ENCODE data around the gene EEF1AKMT1.

Gene EEF1AKMT1, protein sequence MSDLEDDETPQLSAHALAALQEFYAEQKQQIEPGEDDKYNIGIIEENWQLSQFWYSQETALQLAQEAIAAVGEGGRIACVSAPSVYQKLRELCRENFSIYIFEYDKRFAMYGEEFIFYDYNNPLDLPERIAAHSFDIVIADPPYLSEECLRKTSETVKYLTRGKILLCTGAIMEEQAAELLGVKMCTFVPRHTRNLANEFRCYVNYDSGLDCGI

DNA sequence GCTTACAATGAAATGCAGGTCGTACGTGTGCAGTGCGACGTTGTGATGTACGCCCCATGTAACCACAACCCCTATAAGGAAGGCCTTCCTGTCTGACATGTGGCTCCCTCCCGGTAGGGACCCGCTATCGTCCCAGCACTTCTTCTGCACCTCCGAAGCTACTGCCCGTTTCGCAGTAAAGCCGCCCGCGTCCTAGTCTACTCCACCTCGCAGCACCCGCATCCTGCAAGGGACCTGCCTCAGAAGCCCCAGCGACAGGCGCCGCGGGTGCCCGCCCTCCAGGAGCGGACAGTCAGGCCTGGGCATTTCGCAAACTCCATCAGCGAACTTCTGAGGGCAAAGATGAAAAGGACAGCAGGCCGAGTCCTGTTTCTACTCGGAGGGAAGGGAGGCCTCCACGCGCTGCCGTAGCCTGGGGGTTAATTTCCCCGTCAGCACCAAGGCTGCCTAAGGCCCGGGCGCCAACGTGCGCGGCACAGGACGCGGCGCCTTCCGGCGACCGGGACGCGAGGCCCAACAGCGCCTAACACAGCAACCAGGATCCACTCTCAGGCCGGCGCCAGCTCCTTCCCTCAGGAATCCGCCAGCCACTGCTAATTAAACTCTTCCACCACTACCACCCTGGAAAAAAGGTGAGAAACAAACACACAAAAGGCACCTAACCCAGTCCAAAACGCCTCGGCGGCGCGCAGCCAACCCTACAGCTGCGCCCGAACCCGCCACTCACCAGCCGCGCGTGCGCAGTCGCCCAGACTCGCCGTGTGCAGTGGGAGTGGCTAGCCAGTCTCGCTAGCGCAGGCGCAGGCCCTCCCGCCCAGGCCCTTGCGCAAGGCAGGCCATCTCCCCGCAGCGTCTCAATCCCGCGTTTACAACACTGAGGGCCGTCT is at the start of gene EEF1AKMT1:
Gene EEF1AKMT1 (minus strand): TSS at position 768 of the 887 bp plus-strand sequence. CDS start 16,363 bp downstream, outside the sequence.
- DNase-seq: peak; percentile 64 to 66

DNA sequence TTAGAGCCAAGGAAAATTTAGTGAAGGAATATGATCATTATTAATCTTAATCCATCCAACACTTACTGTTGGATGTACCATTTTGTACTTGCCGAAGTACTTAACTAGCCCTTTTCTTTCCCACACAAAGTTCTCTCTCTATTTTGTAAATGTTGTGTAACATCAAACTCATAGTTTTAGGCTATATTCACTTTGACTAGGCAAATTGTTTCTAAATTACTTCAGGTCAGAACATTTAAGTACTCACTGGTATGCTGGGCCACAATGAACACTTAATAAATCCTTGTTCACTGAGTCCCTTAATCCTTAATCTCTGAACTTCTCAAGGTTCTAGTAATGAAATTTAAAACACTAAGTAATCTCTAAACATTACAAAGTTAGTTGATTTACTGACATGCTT is 49.3 kb upstream of the EEF1AKMT1 start:
- no peak for DNase-seq

DNA sequence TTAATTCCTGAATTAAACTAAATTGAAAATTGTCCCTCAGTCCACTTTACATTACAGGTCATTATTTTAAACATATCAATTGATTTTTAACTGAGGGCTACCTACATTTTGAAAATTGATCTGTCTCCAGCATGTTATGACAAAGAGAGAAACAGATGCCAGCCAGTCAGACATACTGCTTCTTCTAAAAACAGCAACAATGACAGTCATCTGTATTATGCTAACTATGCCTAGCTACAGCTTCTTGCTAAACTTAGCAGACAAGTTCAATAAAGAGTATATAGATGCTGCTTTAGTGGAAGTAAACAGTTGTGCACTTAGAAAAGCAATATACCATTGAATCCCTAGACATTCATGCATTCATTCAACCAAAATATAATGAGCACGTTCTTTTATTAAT is 48.6 kb upstream of the EEF1AKMT1 start:
- DNase-seq: no peak

DNA sequence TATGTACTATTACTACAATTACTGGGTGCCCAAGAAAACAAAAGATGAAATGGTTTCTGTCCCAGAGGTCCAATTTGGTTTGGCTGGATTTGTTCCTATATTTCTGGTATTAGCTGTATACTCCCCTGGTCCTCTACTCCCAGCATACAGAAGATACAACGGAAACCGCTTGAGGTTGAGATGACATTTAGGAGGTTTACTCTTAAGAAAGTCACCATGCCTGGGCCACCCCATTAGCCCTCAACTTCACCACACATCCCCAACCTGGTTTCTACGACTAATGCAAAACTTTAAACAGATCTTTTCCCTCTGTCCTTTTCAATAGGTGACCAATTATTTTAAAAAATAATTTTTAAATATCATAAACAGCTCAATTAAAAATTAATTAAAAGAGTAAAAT is 46.0 kb upstream of the EEF1AKMT1 start:
- no peak for DNase-seq

DNA sequence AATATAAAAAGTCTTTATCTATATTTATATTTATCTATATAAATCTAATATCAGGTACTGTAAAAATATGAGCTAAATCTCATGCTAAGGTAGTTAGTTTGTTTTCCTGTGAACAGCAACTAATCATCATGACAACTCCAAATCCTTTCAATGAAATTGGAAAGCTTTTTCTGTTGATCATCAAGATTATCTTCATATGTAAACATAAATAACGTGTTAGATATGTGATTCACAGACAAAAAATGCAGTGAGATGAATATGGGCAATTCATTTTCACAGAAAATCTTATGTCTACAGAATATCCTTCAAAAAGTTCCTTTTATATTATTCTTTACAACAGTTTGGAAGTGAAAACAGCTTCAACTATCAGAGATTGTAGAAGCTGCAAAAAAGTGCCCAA is 41.7 kb upstream of the EEF1AKMT1 start:
- DNase-seq: no peak

DNA sequence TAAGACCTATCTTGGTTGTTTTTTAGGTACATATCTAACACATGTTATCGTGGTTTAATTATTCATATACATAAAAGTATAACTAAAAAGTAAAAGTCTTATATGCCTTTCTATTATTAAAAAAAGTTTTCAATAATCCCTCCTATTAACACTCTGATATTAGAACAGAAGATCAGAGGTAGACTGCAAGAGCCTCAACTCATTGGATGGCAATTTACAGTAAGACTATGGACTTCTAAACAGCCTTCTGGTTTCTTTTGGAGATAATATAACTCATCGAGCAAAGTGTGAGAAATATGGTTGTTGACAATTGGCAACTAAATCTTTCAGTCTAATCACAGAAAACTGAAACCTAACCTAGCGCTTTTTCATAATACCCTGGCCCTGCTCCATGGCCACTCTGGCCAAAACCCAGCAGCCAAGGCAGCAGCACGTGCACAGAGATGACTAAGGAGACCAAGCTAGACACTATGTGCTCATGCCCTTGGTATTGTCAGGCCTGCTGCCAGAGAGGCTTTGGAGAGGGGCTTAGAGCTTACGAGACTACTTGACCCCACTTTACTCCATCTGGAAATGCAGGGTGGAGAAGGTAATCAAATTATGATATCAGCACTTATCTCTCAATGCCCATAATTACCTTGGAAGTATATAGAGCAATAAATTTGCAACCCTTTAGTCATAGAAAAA is 40.6 kb upstream of the EEF1AKMT1 start:
- DNase-seq: no peak

DNA sequence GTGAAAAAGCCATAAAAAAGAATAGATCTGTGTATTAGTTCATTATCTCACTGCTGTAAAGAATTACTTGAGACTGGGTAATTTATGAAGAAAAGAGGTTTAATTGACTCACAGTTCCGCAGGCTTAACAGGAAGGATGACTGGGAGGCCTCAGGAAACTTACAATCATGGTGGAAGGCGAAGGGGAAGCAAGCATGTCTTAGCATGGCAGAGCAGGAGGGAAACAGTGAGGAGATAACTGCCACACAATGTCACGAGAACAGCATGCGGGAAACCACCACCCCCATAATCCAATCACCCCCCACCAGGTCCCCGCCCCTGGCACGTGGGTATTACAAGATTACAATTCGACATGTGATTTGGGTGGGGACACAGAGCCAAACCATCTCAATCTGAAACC is 39.1 kb upstream of the EEF1AKMT1 start:
- no peak for DNase-seq

DNA sequence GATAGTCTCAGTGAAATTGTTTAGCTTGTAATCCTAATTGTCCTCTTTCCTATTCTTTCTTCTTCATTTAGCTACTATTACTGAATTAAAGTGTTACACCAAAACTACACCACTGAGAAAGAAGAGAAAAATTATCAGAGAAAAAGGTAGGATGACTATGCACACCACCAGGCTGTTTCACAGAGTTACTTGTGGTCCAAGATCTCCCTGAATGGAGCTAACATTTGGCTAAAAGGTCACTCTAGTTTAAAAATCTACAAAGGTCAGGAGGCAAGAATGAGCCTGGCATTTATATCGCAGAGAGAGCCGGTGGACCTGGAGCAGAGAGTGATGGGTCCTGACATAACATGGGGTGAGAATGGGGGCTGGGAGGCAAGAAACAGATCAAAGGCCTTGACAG is 37.0 kb upstream of the EEF1AKMT1 start:
- no peak for DNase-seq

DNA sequence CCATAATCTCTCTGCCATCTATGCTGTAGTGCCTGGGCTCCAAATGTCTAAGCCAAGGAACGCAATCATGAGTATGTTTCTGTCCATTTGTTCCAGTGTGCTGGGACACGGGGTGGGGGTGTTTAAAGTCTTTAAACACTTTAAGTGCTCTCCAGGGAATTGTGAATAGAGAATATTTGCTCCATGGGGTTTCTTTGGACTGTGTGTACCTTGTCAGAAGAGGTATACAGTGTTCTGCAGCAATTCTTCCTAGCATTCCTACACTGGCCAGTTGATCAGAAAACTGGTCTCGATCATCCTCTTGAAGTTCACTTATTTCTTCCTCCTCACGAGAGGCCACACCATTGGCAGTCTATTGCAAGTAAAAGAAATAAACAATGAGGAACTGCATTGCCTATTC is 35.1 kb upstream of the EEF1AKMT1 start:
- DNase-seq: no peak

DNA sequence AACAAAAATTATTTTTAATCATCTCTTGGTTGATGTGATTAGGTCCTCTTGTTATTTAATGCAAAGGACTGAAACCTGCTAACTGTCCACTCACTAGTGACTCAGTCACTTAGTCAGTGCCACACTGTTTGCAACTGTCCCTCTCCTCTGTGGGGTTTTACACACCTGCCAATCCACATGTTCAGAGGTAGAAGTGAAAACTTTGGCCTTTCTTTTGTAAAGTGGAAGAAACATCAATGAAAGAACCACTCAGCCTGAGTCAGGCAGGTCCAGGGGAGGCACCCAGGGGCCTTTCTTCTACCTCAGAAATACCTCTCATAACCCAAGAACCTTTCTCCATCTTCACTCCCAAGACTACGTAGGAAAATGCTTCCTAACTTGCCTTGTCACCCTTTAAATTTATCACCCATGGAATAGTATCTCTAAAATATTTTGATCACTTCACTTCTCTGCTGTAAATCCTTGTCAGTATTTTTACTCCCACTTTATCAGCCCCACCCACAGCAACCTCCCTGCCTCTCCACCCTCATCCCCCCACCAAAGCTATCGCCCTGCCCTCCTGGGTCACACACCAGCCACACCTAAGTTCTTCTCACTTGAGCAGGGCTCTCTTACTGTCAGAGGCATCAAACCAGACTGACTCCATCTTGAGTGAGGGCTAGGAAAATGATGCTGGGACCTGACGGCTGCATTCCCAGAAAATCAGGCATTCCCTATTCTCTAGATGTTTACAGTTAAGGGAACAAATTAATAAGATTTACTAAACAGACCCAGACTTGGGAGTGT is 29.6 kb upstream of the EEF1AKMT1 start:
- no peak for DNase-seq

DNA sequence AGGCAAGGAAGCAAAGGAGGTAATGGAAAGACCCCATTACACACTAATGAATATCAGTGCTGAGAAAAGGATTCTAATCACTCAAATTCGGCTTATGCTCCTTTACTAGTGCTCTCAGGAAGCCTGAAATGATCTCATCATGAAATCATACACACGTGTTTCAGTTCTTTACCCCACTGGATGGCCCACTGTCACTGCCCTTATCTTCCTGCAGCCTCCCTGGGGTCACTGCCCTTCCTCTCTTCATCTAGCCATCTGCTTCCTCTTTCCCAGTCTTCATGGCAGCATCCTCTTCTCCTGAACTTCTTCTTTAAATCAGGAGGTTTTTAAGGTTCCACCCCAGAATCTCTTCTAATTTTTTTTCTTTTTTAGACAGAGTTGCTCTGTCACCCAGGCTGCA is 27.9 kb upstream of the EEF1AKMT1 start:
- peak; percentile 28 to 47 for DNase-seq

DNA sequence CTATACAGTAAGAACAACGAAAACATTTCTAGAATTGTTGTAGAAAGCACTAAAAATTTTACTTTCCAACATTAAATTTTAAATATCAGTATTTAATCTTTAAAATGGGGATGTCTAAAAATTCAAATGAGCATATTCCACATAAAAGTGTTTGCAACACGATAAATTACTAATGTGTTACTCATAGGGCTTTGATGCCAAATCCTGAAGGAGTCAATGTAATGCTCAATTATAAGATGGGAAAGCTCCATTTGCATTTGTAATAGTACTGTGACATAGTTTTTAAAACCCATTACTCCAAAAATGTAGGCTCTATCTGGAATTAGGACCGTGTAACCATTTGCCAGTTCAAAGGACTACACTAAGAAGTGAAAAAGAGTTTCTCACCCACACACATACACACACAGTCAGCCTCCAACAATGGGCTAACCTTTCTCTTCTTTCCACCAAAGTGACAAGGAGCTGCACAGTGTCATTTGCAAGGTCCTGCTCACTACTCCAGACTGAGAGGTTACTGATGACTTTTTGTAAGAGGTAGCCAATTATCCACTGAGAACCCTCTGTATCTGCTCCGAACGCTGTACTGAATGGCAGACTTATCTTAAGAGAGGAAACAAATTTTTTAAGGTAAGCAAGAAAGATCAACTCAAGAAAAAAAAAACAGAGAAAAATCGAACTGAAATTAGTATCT is 26.1 kb upstream of the EEF1AKMT1 start:
- no peak for DNase-seq

DNA sequence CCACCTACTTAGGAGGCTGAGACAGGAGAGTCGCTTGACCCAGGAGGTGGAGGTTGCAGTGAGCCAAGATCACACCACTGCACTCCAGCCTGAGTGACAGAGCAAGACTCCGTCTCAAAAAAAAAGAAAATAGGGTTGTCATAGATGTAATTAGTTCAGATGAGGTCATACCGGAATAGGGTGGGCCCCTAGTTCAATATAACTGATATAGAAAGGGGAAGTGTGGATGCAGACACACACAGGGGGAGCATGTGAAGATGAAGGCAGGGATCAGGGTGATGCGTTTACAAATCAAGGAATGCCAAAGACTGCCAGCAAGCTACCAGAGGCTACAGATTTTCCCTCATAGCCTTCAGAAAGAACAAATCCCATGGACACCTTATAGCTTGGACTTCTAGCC is 24.3 kb upstream of the EEF1AKMT1 start:
- DNase-seq: peak; percentile 24 to 27

DNA sequence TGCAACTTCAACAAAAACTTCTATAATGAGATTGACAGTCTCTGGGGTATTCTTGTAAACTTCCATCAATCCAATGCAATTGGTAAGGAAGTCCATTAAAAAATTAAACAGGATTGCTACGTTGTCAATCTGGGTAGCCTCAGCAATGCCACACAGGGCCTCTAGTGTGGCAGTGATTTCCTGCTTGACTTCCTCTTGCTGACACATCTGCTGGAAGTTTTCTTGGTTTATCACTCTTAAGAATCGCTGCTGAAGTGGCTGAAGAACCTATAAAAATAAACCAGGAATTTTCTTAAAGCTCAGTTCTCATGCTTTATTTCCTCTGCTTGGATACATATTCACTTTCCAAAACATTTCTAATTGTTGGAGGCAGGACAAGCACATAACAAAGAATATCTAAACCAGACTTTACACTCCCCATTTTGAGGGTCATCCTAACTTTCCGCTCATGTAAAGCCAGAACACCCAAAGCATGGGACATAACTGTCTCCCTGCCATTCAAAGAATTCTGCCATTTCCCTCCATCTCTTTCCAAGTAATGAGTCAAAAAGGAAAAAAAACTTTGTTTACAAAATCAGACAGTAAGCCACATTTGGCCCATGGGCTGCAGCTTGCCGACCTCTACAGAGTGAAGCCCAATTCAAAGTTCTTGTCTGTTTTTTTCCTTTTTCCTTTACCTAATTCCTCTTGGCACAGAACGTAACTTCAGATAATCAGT is 23.2 kb upstream of the EEF1AKMT1 start:
- peak; percentile 2 to 26 for DNase-seq

DNA sequence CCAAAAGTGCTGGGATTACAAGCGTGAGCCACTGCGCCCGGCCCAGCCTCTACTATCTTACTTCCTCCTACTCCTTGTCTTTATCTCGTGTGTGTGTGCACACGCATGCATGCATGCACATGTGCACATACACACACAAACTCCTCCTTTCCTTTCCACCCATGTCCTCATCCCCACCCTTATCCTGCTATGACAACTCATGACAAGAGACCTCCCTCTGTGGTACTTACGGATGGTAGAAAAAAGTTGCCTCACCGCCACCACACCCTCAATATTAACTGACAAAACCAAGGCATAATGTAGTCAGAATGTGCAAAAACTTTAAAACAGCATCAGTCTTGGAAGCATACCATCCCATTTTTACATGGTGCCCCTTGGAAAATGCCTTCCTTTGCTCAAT is 15.9 kb upstream of the EEF1AKMT1 start:
- DNase-seq: no peak

DNA sequence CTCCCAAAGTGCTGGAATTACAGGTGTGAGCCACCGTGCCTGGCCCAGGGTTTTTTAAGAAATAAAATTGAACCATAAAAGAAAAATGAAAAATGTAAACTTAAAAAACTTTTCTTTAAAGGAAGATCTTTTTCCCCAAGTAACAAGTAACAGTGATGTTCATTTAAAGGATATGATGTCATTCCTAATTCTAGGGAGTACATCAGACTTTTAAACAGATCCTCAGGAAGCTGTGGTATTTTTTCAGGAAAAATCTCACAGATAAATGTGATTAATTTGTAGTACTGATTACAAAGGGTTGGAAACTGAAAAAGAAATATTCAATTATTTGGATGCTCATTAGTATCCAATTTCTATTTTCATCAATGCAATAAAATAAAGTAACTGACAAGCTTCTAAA is 14.6 kb upstream of the EEF1AKMT1 start:
- no peak for DNase-seq

DNA sequence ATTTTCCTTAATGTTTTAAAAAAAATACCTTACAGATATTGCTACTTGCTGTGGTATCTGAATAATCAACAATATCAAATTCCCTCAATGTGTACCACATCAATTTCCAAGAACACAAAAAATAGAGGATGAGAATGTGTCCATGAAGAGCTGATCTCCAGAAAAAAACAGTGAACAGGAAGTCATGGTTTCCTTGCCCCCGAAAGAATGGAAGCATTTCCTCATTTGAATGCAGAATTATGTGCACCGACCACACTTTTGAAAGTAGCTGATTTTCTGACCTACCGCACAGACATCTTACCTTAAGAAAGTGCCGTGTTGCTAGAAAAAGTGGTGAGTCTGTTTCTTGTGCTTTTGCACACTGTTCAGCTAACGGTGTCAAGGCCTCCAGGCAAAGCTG is 13.4 kb upstream of the EEF1AKMT1 start:
- no peak for DNase-seq

DNA sequence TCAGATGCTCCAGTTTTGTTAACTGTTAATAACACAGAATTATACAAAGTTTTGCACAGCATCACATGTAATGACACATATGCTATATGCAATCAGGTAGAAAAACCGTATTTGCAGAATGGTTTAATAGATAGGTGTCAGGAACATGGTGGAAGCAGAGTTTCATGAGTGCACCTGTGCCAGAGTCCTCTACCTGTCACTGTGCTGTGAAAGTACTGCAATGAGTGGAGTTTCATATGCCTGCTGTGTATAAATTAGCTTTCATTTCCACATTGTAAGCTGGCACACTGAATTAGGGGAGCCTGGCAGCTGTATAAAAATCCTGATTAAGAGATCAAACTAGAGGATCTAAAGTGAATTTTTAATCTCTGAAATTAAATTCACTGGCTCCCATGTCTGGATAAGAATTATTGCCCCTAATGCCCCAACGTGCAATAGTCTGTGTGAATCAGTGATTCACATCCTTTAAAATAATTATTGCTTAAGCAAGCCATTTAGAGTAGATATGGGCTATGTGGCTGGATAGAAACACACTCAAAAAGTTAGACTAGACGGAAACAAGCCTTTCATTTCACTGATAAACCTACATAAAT is 8.5 kb upstream of the EEF1AKMT1 start:
- no peak for DNase-seq

DNA sequence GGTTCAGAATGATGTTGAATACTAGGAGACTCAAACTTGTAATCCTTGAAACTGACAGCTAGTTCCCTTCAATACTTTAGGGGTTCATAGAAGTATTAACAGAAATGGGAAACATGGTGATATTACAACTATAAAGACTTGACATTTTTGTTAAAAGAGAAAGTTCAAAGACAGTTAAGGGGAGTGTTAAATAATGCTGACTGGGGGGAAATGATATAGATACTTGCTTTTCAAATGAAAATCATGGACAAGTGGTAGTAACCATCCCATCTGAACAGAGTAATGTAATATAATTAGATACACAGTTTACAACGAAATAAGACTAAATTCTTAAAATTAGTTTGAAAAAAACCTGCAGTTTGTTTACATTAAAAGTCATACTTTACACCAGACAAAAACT is 6.6 kb upstream of the EEF1AKMT1 start:
- DNase-seq: no peak

DNA sequence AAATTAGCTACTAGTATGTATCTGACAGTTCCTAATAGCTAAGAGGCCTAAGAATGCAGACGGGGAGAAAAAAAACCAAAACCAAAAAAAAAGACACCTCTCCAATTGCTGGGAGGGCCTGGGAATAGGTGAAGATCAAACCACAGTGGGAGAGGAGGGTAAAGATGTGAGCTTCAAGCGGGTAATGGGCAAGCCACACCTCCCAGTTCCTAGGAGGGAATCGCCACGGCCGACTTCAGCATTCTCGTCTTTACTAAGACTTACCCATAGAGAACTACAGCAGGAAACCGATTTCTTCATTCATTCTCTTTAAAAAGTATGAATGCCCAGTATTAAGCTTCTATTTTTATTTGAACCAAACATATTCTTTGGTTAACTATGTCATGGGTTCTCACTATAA is 5.6 kb upstream of the EEF1AKMT1 start:
- no peak for DNase-seq

DNA sequence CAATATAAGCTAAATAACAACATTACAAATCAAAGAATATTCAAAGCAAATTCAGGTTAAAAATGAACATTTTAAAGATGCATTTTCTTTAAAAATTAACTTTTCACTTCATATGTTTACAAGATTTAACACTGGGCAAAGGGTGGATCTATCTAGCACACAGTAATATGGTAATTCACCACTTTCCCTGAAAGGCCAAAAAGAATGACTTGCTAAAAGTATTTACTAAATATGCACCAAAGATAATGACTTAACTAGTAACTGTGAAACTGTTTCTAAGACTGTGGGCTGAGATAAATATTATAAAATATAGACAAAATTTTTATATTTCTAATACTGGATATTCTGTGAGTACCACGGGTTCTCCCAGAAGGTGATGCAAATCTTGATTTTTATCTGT is 4.5 kb upstream of the EEF1AKMT1 start:
- no peak for DNase-seq

Data from Kasumi-1 (cell line).